GM12875 (cell line): ENCODE results near the gene FDPS.
"Not testable (repeated sequence)": the region's sequence is repeated elsewhere in the genome, so short reads cannot be mapped to it uniquely, and the experiment has no call there.

Experiments
- H3K4me3 ChIP-seq: one replicate; pipeline ENCODE4 v1.5.1; 2011; ENCODE audit warnings: low read depth, low read length, control low read depth
- CTCF ChIP-seq: IDR thresholded peaks from 2 replicates; pipeline ENCODE4 v1.5.1; 2011; ENCODE audit warnings: low read depth, mild to moderate bottlenecking, control low read depth, inconsistent platforms, low read length, moderate library complexity, borderline replicate concordance; ENCODE audit not compliant: insufficient read depth

FDPS gene

GRCh38 chr1:155324037-155324716, 15.5 kb downstream of the FDPS start:
- no peak for TF ChIP-seq CTCF

DNA sequence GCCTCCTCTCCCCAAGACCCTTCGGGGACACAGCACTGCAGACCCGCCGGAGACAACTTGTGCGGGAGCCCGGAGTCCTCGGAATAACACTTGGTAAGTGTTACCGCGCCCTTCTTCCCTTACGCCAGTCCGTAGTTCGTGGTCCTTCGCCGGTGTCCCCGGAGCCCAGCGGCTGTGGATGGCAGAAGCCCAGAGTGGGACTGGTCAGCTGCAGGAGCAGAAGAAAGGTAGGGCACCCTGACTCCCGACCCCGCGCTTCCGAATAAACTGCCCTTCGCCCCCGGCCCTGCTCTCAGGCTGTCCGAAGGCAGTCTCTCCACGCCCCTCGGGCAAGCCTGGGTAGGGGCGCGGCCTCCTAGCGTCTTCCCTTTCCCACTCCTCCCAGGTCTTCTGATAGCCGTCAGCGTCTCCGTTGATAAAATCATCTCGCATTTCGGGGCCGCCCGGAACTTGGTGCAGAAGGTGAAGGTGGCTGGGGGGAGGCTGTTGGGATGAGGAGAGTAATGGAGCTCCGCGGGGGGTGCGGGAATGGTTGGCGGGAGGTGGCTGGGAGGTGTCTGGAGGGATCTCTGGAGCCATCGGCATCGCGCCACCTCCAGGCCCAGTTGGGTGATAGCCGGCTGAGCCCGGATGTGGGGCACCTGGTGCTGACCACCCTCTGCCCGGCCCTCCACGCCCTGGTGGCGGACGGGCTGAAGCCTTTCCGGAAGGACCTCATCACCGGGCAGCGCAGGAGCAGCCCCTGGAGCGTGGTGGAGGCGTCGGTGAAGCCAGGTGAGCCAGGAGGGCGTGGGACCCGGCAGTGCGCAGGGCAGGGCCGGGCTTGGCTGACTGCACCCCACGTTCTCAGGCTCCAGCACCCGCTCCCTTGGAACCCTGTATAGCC, 16.3 kb downstream of the FDPS start:
- H3K4me3 ChIP-seq, result peak overlapping the region; percentile 63
- TF ChIP-seq CTCF, result peak; percentile 53; the same call in 1 of the 2 replicates

More at GRCh38 chr1:155324037-155324716, 15.5 kb downstream of the FDPS start:
- H3K4me3 ChIP-seq, result peak overlapping the region; percentile 63

GRCh38 chr1:155325603-155325893, 16.9 kb downstream of the FDPS start:
- TF ChIP-seq CTCF, result no peak

GRCh38 chr1:155326020-155326526, 17.4 kb downstream of the FDPS start:
- no peak for TF ChIP-seq CTCF
- H3K4me3 ChIP-seq, result no peak overlapping the region

More at GRCh38 chr1:155325603-155325893, 16.9 kb downstream of the FDPS start:
- no peak overlapping the region for H3K4me3 ChIP-seq

- no peak for TF ChIP-seq CTCF
- no peak overlapping the region for H3K4me3 ChIP-seq
Observed at GRCh38 chr1:155326631-155327037, 18.0 kb downstream of the FDPS start.

- no peak overlapping the region for H3K4me3 ChIP-seq
- no peak for TF ChIP-seq CTCF
Observed at GRCh38 chr1:155327981-155328380, 19.3 kb downstream of the FDPS start.

- not testable (repeated sequence) for H3K4me3 ChIP-seq
Observed at GRCh38 chr1:155328856-155329255, 20.2 kb downstream of the FDPS start.
